HG03097 (cell line): ENCODE measurements around the gene RIN3.
A peak's percentile ranks its signal among the peaks of the same experiment; 100 is the strongest.
"Not testable (repeated sequence)": the region's sequence is repeated elsewhere in the genome, so short reads cannot be mapped to it uniquely, and the experiment has no call there.

ENCODE experiments used
- ATAC-seq: cut with Tn5 transposase; IDR thresholded peaks from one replicate; pipeline ENCODE4 v1.9.1; 2021; ENCODE audit not compliant: unreplicated experiment, low FRiP score

The RIN3 gene

DNA sequence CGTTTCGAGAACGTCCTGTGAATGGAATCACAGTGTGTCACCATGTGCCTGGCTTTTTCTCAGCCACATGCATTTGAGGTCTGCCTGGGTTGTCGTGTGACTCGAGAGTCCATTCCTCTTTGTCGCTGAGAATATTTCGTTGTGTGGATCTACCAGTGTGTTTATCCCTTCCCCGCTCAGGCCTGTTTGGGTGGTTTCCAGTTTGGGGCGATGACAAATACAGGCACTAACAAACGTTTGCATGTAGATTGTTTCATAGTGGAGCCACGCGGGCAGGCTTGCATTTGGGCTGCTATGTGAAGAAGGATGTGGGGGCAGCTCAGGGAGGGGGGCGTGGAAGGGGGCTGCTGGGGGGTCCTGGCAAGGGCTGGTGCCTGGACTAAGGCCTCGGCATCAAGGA, 14.1 kb downstream of the RIN3 start:
- ATAC-seq = no peak

DNA sequence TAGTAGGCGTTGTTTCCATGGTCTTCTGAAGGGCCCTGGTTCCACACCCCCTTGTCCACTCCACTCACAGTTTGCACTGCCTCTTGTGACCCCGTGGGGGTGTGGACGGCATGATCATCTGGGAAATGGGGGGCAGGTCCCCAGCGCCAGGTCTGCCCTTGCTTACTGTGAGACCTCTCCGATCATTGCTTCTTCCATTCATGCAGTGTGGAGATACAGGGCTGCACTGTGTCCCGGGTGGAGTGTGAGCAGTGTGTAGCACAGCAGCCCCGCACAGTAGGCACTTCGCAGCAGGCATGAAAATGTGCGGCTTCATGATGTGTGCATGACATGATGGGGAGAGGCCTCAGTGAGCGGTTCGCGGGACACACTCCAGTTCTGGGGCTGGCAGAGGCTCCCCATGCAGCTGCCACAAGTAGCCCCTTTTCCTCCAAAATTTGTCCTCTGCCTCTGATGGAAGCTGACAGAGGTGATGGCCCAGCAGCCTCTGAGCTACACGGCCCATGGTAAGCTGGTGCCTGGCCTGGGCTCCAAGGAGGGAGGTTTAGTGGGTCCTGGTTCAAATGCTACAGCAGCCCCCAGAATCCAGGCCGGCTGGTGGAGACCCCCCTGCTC, 15.0 kb downstream of the RIN3 start:
- ATAC-seq = no peak

DNA sequence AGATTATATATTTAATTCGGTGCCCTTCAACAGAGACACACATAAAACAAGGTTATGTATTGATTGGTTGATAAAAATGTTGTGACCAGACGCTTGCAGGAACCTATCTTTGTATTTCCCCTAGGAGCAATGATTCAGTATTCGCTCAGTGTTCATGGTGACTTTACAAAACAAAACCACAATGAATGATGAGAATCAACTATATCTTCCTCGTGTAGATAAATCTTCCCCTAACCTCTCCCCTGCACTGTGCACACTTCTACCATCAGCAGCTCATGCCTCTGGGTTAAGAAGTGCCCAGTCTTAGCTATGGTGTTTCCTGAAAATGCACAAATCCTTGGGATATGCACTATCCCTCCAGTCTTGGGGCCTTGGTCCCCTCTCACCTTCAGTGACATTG, 16.3 kb downstream of the RIN3 start:
- no peak for ATAC-seq

DNA sequence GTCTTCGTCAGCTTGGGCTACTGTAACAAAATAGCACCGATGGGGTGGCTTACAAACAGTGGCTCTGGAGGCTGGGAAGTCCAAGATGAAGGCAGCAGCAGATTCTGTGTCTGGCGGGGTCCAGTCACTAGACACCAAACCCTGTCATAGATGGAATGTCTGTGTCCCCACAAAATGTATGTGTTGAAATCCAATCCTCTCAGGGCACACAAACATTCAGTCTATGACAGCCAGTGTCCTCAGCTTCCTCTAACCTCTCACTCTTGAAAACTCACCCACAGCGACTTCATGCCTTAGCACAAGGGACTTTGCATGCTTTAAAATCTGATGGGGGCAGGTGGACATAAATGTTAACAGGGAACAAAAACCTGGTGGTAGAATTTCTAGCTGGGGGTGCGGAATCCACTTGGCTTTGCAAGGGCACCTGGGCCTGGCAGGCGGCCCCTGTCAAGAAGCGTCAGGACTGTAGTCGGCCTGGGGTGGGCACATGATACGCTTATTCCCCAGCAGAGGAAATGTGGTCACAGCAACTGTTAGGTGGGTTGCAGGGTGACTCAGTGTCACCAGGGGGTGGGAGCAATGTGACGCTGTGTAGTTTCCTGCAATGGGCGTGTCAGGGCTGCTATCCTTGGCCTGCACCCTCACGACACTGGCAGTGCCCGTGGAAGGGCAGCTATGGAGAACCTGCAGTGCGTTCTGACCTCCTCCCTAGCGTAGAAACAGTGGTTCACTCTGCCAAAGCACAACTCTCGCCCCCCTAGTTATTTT, 17.7 kb downstream of the RIN3 start:
- ATAC-seq = peak; percentile 44

DNA sequence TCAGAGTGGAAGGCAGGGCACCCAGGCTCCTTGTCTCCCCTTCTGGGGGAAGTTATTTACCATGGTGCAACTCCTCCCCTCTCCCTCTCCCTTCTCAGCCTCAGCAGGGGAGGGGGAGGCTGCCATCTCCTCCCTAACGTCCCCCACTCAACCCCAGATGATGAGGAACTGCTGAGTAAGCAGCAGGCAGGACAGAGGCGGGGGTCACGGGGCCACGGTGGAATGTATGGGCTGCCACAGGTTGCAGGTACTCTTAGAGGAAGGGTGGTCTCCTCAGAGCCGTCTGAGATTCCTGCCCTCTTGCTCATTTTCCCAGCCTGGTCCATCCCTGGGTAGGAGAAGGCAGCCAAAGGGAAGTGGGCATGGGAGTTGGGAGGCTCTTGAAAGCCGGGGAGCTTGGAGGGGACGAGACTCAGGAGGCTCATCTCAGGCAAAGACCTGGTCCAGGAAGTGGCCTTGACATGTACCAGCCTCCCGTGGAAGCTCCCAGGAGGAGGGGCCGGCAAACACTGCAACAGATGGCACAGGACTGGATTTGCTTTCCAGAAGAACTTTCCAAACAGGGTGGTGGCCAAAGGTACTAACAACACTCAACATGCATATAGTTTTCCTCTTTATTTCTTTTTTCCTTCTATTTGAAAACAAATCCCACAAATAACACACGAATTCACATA, 19.0 kb downstream of the RIN3 start:
- no peak for ATAC-seq

DNA sequence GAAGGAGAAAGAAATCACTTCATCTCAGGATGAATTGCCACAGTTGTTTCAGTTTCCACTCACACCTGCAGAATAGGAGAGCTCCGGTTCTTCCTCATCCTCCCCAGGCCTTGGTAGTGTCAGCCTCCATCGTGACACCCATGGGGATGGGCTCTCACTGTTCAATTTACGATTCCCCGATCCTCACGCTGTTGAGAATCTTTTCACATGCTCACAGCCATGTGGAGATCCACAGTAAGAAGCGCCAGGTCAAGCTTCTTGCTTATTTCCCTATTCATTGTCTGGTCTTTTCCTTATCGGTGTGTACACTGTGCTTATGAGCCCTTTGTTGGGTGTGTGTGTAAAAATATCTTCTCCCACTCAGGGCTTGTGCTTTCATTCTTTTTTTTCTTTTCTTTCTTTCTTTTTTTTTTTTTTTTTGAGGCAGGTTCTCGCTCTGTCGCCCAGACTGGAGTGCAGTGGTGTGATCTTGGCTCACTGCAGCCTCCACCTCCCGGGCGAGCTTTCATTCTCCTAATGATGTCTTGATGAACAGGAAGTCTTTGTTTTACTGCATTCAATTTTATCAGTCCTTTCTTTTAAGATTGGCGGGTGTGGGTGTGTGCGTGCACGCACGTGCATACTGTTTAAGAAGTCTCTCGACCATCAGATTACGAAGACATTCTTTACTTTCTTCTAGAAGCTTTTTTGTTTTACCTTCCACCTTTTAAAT, 21.5 kb downstream of the RIN3 start:
- ATAC-seq = no peak

DNA sequence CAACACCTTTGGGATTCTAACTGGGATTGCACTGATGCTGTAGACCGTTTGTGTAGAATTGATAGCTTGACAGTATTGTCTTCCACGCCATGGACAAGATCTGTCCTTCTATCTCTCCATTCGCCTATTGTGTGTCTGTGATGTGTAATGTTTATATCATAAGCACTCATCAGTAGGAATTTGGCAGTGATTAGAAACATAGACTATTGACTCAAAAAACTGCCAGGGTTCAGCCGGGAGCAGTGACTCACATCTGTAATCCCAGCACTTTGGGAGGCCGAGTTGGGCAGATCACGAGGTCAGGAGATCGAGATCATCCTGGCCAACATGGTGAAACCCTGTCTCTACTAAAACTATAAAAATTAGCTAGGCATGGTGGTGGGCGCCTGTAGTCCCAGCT, 22.6 kb downstream of the RIN3 start:
- not testable (repeated sequence) for ATAC-seq

DNA sequence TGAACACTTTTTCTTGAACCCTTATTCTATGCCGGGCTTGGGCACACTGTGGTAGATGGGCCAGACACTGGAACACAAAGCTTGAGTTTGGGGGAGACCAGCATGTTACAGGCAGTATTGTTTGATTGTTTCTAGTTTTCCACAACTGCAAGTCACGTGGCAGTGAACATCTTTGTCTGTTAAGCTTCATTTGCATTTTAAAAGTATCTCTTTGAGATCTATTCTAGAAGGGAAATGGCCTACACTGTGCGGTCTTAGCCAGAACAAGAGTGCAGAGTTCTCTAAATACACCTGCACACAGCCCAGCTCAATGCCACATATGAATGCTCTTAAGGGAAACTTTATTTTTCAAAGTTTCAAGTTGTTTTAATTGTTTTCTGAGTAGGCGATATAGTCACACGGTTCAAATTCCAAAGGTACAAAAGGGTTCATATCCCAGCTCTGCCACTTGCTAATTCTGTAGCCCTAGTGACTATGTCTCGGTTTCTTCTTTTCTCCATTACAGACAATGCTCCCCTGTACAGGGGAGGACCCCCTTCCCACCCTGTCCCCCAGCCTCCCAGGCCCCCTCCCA, 24.9 kb downstream of the RIN3 start:
- peak; percentile 54 for ATAC-seq

DNA sequence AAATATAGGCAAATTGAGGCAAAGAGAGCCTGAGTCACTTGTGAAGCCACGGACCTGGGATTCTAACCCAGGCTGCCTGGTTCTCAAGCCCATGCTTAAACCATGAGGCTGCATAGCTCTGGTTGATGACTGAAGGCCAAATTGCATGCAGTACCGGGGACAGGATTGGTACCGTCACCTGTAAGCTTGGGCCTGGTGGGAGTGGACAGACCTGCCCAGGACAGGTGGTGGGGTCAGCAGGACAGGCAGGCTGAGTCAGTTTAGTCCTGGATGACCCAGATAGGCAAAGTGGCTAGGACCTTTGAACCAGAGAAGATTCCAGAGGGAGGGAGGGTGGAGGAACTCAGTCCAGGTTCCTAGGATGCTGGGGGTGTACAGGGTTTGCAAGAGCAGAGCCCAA, 25.8 kb downstream of the RIN3 start:
- ATAC-seq = no peak

DNA sequence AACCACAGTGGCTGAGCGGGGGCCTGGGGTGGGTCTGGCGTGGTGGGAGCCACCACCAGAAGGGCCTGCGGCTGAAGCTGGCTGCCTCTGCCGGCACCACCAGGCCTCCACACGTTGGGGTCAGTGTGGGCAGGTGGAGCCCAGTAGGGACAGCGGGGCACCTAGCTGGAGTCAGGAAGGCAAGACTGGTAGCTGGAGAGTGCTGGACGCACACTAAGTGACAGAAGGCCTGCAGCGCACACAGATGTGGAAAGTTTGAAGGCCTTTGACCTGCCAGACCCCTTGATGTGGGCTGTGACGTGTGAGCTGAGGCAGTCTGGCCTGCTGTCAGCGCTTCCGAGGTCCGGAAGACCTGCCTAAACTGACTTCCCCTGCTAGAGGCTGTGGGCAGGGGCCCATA, 26.3 kb downstream of the RIN3 start:
- ATAC-seq = no peak

DNA sequence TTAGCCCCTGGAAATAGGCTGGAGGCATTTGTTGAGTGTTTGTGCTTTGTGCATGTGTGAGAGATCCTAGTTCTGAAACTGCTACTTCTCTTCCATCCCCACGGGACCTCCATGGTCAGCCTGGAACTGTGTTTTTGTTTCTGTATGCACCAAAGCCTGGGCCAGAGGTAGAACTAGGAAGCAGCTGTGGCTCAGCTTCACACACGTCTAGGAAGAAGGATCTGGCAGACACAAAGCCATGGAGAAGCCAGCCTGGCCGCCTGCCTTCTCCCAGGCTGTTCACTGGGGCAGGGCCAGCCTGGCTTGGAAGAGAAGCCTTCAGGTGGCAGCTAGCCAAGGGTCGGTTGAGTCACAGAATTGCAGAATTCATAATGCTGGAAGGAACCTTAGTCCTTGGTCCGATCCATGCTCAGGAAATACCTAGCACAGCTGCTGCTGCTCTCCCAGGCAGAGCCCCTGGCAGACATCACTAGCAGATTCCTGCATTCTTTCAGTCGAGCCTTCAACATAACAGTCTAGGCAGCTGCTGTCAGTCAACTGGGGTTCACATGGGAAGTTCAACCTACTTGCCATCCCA, 27.0 kb downstream of the RIN3 start:
- no peak for ATAC-seq

DNA sequence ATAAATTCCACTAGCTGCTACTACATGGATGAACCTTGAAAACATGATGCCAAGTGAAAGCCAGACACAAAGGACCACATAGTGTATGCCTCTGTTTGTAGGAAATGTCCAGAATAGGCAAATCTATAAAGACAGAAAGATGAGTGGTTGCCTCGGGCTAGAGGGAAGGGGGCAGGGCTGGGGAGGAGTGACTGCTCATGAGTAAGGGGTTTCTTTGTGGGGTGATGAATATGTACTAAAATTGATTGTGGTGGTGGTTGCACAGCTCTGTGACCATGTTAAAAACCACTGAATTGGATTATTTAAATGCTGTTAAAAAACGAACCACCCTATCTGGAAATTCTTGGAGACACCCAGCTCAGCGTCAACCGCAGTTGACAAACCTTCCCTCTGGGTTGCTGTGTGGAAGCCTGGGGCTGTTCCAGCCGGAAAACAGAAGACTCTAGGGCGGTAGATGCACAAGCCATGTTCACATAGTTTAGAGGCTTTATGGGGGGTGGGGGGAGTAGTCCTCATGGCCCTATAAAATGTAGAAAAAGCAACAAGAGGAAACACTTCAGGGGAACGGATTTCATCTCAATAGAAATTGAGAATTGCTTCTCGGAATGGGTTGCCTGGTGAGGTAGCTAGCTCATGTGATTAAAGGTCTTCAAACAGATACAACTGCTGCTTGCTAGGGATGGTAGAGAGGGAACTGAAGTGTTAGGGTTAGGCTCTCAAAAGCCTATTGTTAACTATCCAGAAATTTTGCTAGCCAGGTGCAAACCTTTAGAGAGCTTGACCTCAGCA, 29.4 kb downstream of the RIN3 start:
- no peak for ATAC-seq

DNA sequence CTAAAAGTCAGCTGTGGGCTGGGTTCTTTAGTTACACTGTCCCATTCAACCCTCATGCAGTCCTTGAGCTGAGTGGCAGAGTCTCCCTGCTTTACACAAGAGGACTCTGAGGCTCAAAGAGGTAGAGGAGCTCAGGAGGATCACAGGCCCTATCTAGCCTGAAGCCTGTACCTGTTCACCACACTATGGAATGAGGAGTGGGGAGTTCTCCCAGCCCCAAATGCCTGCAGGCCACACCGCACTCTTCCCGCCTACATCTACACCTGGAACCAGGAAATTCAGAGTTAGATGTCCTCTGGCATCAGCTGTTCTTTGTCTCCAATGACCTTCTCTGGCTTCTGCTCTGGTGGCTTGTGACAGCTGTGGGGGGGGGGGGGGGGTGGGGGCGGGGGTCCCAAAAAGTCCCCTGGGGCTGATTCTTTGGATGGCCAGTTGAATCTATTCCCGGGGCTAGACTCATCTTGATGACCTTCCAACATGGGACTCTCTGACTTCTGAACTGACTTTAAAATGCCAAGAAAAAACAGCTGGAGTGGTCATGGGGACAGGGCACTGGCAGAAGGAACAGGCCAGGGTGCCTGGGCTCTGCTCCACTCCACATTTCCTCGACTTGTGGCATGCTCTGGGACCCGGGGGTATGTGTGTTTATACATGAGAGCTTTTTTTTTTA, 30.6 kb downstream of the RIN3 start:
- no peak for ATAC-seq

DNA sequence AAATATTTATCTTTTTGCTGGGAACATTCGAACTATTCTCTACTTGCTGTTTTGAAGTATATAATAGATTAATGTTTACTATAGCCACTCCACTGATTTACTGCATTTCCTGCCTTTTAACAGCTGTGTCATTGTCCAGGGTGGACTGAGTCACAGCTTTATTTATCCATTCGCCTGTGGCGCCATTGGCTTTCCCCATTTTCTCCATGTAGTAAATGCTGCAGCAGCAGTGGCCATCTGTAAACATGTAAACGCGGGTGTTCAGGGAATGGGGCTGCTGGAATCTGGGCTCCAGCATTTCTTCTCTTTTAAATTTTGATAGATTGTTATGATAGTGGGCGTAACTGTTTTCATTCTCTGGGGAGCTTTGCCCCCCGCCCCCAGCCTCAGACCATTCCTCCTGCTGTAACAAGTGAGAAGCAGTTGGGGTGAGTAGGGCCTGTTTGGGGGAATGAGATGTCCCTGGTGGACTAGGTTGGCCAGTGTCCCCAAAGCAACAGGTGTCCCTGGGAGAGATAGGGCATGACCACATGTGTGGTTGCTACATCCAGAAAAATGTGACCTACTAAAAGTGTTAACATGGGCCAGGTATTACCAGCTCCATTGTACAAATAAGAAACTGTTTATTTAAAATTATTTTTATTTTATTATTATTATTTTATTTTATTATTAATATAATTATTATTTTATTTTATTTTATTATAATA, 32.9 kb downstream of the RIN3 start:
- ATAC-seq = no peak

DNA sequence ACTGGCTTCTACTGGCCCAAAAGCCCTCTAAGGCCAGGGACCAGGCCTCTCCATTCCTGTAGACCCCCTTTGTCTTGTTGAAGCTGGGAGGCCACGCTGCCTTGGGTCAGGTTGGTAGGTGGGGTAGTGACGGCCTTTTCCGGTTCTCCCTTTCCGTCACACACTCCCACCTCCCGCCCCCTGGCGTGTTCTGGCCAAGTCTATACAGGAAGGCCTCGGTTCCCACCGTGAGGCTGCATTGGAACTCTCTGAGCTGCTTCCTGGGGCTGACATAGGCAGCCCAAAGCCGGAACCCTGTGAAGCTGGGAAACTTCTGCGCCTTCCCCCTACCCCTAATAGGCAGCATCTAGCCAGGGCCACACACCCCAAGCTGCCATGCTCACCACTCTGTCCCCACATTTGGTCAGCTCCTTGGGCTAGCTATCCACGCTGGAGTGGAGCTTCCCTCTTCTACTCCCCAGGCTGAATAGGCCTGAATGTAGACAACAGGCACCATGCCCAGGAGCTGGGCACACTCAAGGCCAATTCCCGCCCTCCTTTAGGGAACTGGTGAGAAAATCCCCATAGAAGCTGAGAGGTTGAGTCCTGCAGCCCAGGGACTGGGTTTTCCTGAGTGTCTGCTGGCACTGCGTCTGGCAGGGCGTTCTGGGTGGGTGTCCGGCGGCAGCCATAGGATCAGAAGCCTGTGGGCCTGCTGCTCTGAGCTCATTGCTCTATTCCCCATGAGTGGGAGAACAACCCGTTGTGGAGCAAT, 35.7 kb downstream of the RIN3 start:
- no peak for ATAC-seq

DNA sequence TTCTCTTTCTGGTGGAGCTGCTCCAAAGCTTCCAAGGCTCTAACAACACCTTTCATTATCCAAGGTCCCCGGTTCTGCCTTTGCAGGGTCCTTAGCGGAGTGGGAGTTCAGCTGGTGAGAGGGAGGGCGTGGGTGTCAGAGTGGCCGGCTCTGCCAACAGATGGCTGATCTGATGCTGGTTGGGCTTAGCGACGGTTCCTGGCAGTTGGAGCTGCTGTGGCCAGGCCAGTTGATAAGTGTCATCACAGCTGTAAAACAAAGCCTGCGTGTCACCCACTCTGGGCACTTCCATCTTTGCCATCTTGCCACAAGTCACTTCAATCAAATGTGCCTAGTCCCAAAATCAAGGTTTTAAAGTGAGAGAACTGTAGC, 36.3 kb downstream of the RIN3 start:
- no peak for ATAC-seq

DNA sequence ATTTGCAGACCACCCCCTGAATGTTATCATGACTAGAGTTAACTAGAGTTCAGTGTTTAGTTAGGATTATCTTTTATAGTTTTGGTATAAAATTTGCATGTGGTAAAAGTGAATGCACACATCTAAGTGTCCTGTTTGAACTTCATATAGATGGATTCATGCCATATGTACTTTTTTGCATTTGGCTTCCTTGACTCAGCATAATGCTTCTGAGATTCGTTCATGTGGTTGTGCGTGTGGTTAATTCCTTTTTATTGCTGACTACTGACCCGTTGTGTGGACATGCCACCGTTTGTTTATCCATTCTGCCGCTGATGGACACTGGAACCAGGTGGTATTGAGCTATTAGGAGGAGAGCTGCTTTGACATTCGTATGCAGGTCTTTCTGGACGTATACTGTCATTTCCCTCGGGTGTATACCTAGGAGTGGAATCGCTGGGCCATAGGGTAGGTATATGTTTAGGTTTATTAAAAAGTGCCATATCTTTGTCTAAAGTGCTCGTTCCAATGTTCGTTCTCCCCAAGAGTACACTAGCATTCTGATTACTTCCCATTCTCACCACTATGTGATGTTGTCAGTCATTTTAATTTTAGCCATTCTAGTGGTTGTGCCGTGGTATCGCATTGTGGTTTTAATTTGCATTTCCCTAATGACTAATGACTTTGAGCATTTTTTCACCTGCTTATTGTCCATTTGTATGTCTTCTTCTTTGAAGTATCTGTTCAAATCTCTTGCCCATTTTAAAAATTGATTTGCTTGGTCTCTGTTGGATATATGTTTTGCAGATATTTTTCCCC, 37.7 kb downstream of the RIN3 start:
- ATAC-seq = peak; percentile 55
